Liver (tissue), 9 donors: ENCODE data around the gene VWF. TPM values are rescaled to one million over a fixed set of nuclear protein-coding genes. Genes with fewer than 3 reads are reported as not detected.

Source experiments
- DNase-seq: peaks from one replicate; pipeline ENCODE4 v3.0.0-alpha.2; 2017; ENCODE audit warnings: low spot score
- H3K27ac ChIP-seq, 2 donors: one replicate each; pipeline ENCODE4 v1.7.0; 2013; ENCODE audit warnings: inconsistent platforms in 2 of 2, low read length in 2 of 2, control low read depth in 1 of 2, low read depth in 1 of 2, mild to moderate bottlenecking in 1 of 2
- H3K27me3 ChIP-seq, 4 donors: one replicate each; pipeline versions ENCODE4 v1.6.1 to v1.7.0; 2013; ENCODE audit warnings: low read length in 3 of 4, inconsistent platforms in 1 of 4, mild to moderate bottlenecking in 1 of 4, moderate library complexity in 1 of 4; ENCODE audit not compliant: control insufficient read depth in 4 of 4, insufficient read depth in 4 of 4
- H3K36me3 ChIP-seq, 4 donors: one replicate each; pipeline versions ENCODE4 v1.6.1 to v1.7.0; 2013; ENCODE audit warnings: low read length in 3 of 4, mild to moderate bottlenecking in 3 of 4, low read depth in 1 of 4, moderate library complexity in 1 of 4; ENCODE audit not compliant: control insufficient read depth in 4 of 4, insufficient read depth in 3 of 4
- H3K4me1 ChIP-seq, 4 donors: one replicate each; pipeline versions ENCODE4 v1.6.1 to v1.7.0; 2013; ENCODE audit warnings: low read length in 3 of 4, mild to moderate bottlenecking in 3 of 4, moderate library complexity in 1 of 4; ENCODE audit not compliant: control insufficient read depth in 4 of 4, insufficient read depth in 4 of 4
- H3K4me3 ChIP-seq, 3 donors: one replicate each; pipeline versions ENCODE4 v1.6.1 to v1.7.0; 2013; ENCODE audit warnings: low read length in 3 of 3, control low read depth in 1 of 3, low read depth in 1 of 3, mild to moderate bottlenecking in 1 of 3
- H3K9ac ChIP-seq, 2 donors: one replicate each; pipeline ENCODE4 v1.7.0; 2013; ENCODE audit warnings: low read length in 2 of 2, mild to moderate bottlenecking in 2 of 2, moderate library complexity in 2 of 2, control low read depth in 1 of 2, low read depth in 1 of 2
- H3K9me3 ChIP-seq, 4 donors: one replicate each; pipeline versions ENCODE4 v1.6.1 to v1.7.0; 2013; ENCODE audit warnings: low read length in 3 of 4; ENCODE audit not compliant: control insufficient read depth in 4 of 4
- ATF3 ChIP-seq: IDR thresholded peaks from 2 replicates; pipeline ENCODE4 v1.6.1; 2016; ENCODE audit warnings: antibody characterized with exemption
- CTCF ChIP-seq: fragments of 150-350 bp; IDR thresholded peaks from 2 replicates; pipeline ENCODE4 v1.5.1; 2017; ENCODE audit warnings: improper control_type of control experiment, low read depth, low read length; ENCODE audit not compliant: missing input control
- EGR1 ChIP-seq, 2 donors: IDR thresholded peaks; 2 replicates each; pipeline ENCODE4 v1.6.1; 2016 to 2018; ENCODE audit warnings: antibody characterized with exemption in 2 of 2, low read depth in 2 of 2
- FOXA1 ChIP-seq: IDR thresholded peaks from 2 replicates; pipeline ENCODE4 v1.6.1; 2016; ENCODE audit warnings: antibody characterized with exemption
- FOXA2 ChIP-seq: IDR thresholded peaks from 2 replicates; pipeline ENCODE4 v1.6.1; 2016; ENCODE audit warnings: antibody characterized with exemption
- JUND ChIP-seq, 2 donors: IDR thresholded peaks; 2 replicates each; pipeline ENCODE4 v1.6.1; 2016; ENCODE audit warnings: antibody characterized with exemption in 2 of 2
- MAX ChIP-seq: IDR thresholded peaks from 2 replicates; pipeline ENCODE4 v1.6.1; 2016; ENCODE audit warnings: antibody characterized with exemption
- NR2F2 ChIP-seq: IDR thresholded peaks from 2 replicates; pipeline ENCODE4 v1.6.1; 2016; ENCODE audit warnings: antibody characterized with exemption
- RAD21 ChIP-seq, 2 donors: IDR thresholded peaks; 2 replicates each; pipeline ENCODE4 v1.6.1; 2016; ENCODE audit warnings: antibody characterized with exemption in 2 of 2, mild to moderate bottlenecking in 2 of 2
- REST ChIP-seq: IDR thresholded peaks from 2 replicates; pipeline ENCODE4 v1.6.1; 2016; ENCODE audit warnings: antibody characterized with exemption, mild to moderate bottlenecking
- RXRA ChIP-seq, 2 donors: IDR thresholded peaks; 2 replicates each; pipeline ENCODE4 v1.6.1; 2017 to 2018; ENCODE audit warnings: antibody characterized with exemption in 2 of 2, mild to moderate bottlenecking in 1 of 2
- SP1 ChIP-seq: IDR thresholded peaks from 2 replicates; pipeline ENCODE4 v1.6.1; 2018; ENCODE audit warnings: antibody characterized with exemption, mild to moderate bottlenecking
- YY1 ChIP-seq: IDR thresholded peaks from 2 replicates; pipeline ENCODE4 v1.6.1; 2016; ENCODE audit warnings: antibody characterized with exemption, mild to moderate bottlenecking
- WGBS: extraction: QIAGEN DNeasy Blood & Tissue Kit; methylation state at CpG from one replicate; pipeline ENCODE4 v1.1.7; 2013; 5-methylcytosine and 5-hydroxymethylcytosine counted together
- polyA plus RNA-seq, 2 donors: library from polyadenylated mRNA; stranded (reverse) in 1 of 2; unstranded in 1 of 2; fragments of 200-250 nt in 1 of 2; fragments of >200 nt in 1 of 2; fragmentation: Nextera tagmentation in 1 of 2; extraction: Ambion mirVana in 1 of 2; gene quantifications; one replicate each; pipeline versions ENCODE4 v1.2.1 to v1.2.3, GENCODE V29; 2013 to 2015
- total RNA-seq, 2 donors: library from RNA; depleted of rRNA; stranded (reverse); fragments of >200 nt; gene quantifications; one replicate each; pipeline ENCODE4 v1.2.3, GENCODE V29; 2014
- donor health status: healthy.
- donor health status: healthy.
- donor health status: healthy.
- donor health status: healthy.
- donor health status: healthy.

The VWF gene
- total and polyA plus RNA-seq, 4 donors: 2.1 to 10.8 (median 4.0) TPM

- Histone ChIP-seq H3K4me3 (no peak overlapping the region), H3K4me1 (no peaks in the 10 kb centered on the region), H3K36me3 (no peaks in the 10 kb centered on the region), H3K27me3 (no peaks in the 10 kb centered on the region), H3K27ac (no peak overlapping the region), H3K9ac (no peak overlapping the region), H3K9me3 (no peaks in the 10 kb centered on the region)
- 49% methylated on average over 4 of the region's 4 CpGs for WGBS
- TF ChIP-seq CTCF (no peak), EGR1 (IDR thresholded peaks at IDR 0.05; ENCODE audit: low read depth in 2 of 2) (no peak), FOXA1 (no peak), RAD21 (IDR thresholded peaks at IDR 0.05) (no peak)
- no peak for DNase-seq
These were observed 33.8 kb upstream of the VWF start for GRCh38 chr12:6158255-6158654.

- Histone ChIP-seq H3K27me3 (no peaks in the 10 kb centered on the region), H3K4me1 (no peaks in the 10 kb centered on the region), H3K36me3 (no peaks in the 10 kb centered on the region), H3K9me3 (no peaks in the 10 kb centered on the region), H3K4me3 (no peak overlapping the region), H3K9ac (no peak overlapping the region), H3K27ac (no peak overlapping the region)
- TF ChIP-seq RAD21 (IDR thresholded peaks at IDR 0.05): no peak
- TF ChIP-seq SP1: no peak
- TF ChIP-seq MAX: no peak
- TF ChIP-seq CTCF: no peak
- TF ChIP-seq RXRA (IDR thresholded peaks at IDR 0.05): no peak
- TF ChIP-seq NR2F2: no peak
- TF ChIP-seq FOXA2: no peak
- TF ChIP-seq REST: no peak
- no peak for TF ChIP-seq ATF3
- no peak for TF ChIP-seq YY1
- TF ChIP-seq FOXA1: no peak
- TF ChIP-seq JUND (IDR thresholded peaks at IDR 0.05): no peak
- DNase-seq: no peak
- WGBS: 80% methylated on average over 4 of the region's 4 CpGs
These were observed 33.0 kb upstream of the VWF start for GRCh38 chr12:6157482-6157881.
